Lower lobe of right lung (tissue), 2 donors: ENCODE measurements around the gene PRKCZ. TPM values are rescaled to one million over a fixed set of nuclear protein-coding genes. Genes with fewer than 3 reads are reported as not detected.

Source experiments
- ATAC-seq, 2 donors: fragments of 200-7000 bp; cut with Tn5 transposase; one replicate each; pipeline ENCODE4 v1.9.1; 2020 to 2022; ENCODE audit warnings: mild to moderate bottlenecking in 2 of 2, moderate library complexity in 2 of 2
- DNase-seq: peaks from one replicate; pipeline ENCODE4 v3.0.0-alpha.2; 2020
- H3K27ac ChIP-seq: fragments of 200-600 bp; one replicate; pipeline ENCODE4 v1.8.0; 2022
- H3K27me3 ChIP-seq: fragments of 200-600 bp; one replicate; pipeline ENCODE4 v1.8.0; 2022; ENCODE audit warnings: low read depth
- H3K36me3 ChIP-seq: fragments of 200-600 bp; one replicate; pipeline ENCODE4 v1.8.0; 2022; ENCODE audit warnings: mild to moderate bottlenecking
- H3K4me1 ChIP-seq: fragments of 200-600 bp; one replicate; pipeline ENCODE4 v1.8.0; 2022
- H3K4me3 ChIP-seq: fragments of 200-600 bp; one replicate; pipeline ENCODE4 v1.8.0; 2022; ENCODE audit warnings: mild to moderate bottlenecking
- H3K9me3 ChIP-seq: fragments of 200-600 bp; one replicate; pipeline ENCODE4 v1.8.0; 2022
- CTCF ChIP-seq: fragments of 200-600 bp; IDR thresholded peaks from one replicate; pipeline ENCODE4 v1.8.0; 2022; ENCODE audit warnings: antibody characterized with exemption, mild to moderate bottlenecking
- intact Hi-C: fragments of 100-400 bp; cut with DNase I; formaldehyde crosslinking; loops from one replicate; pipeline ENCODE4 v1.11.0; 2022
- total RNA-seq: library from RNA; stranded (reverse); fragmentation: NEBNext Ultra II Directional; extraction: Animal tissue kit (Norgen Biotek cat#: 25700); gene quantifications from one replicate; pipeline ENCODE4 v1.2.1, GENCODE V29; 2021
- donor health status: DM: no; HTN: yes; CAD: no; lungs with severe emphysema.

The PRKCZ gene
- total RNA-seq, 1 donor from 2014 or later = 97.6 TPM

DNA sequence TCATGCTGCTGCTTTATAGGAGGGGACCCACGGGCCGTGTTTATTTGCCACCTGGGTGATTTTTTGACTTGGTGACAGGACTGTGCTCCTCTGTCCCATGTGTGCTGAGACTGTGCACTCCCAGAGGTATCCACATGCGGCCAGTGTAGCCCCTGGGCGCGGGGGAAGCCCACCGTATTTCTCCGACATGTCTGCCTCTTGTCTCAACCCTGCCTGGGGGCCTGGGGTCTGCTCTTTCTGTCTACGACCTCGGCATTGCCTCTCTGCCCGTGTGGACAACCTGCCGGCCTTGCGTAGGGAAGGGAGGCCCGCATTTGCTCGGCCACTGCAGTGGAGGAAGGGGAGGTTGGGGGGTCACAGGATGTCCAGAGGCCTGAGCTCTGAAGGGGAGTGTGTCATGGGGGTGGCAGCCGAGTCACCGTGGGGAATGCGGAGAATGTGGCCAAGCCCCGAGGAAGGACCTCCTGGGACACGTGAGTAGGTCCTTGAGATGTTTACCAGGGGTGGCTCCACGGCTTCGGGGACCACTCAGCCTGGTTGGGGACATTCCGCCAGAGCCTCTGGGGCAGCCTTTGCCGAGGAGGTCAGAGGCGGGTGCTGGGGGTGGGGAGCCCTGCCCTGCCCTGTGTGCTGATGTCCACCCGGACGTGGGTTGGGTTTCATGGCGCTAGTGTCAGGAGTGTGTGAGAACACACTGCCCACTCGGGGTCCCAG, 11.0 kb downstream of the PRKCZ start:
- peaks cover 16% of the 10 kb centered on the region for H3K4me1 ChIP-seq
- intact Hi-C loops = no loop called here
- ATAC-seq (peak; percentile 92 to 95), DNase-seq (peak; percentile 90)
- H3K27ac ChIP-seq = peak overlapping the region; percentile 83
- H3K4me3 ChIP-seq = no peak overlapping the region
- no peaks in the 10 kb centered on the region for H3K27me3 ChIP-seq
- no peak for TF ChIP-seq CTCF
- peaks cover 4% of the 10 kb centered on the region for H3K9me3 ChIP-seq
- peaks cover 23% of the 10 kb centered on the region for H3K36me3 ChIP-seq

DNA sequence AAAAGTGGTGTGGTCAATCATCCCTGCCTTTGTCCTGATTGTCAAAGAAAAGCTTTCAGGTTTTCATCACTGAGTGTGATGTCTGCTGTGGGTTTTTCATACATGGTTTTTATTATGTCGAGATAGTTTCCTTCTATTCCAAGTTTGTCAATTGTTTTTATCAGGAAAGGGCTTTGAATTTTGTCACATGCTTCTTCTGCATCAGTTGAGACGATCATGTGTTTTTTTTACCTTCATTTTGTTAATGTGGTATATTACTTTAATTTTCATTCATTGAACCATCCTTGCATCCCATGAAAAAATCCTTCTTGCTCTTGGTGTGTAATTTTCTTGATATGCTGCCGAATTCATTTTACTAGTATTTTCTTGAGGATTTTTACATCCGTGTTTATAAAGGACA, 15.5 kb downstream of the PRKCZ start:
- H3K4me3 ChIP-seq = no peak overlapping the region
- H3K9me3 ChIP-seq = peaks cover 4% of the 10 kb centered on the region
- no peaks in the 10 kb centered on the region for H3K27me3 ChIP-seq
- peaks cover 11% of the 10 kb centered on the region for H3K36me3 ChIP-seq
- ATAC-seq = no peak
- TF ChIP-seq CTCF = no peak
- intact Hi-C loops = no loop called here
- no peak overlapping the region for H3K27ac ChIP-seq
- DNase-seq = no peak
- peaks cover 3% of the 10 kb centered on the region for H3K4me1 ChIP-seq

GRCh38 chr1:2067393-2067792, 17.2 kb downstream of the PRKCZ start:
- Histone ChIP-seq H3K27ac (no peak overlapping the region), H3K9me3 (peaks cover 4% of the 10 kb centered on the region), H3K27me3 (no peaks in the 10 kb centered on the region), H3K4me1 (no peaks in the 10 kb centered on the region), H3K36me3 (peaks cover 11% of the 10 kb centered on the region), H3K4me3 (no peak overlapping the region)
- intact Hi-C loops = no loop called here
- no peak for ATAC-seq
- DNase-seq = no peak
- TF ChIP-seq CTCF = no peak

DNA sequence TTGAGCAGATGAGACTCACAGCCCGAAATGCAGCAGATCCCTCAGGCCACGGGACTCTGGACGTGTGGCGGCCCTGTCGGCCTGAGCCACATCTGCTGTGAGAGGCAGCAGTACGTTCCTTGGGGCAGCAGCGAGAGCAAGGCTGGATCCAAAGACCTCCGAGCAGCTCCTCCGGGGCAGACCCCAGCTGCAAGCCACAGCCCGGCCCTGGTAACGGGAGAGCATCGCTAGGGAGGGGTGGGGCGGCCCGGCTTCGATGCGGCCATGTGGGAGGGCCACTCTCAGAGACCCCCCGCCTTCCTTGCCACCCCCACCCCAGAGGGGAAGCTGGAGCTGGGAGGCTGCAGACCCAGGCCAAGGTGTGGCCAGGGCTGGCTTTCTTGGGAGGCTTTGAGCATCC, 17.8 kb downstream of the PRKCZ start:
- peaks cover 11% of the 10 kb centered on the region for H3K36me3 ChIP-seq
- H3K27ac ChIP-seq = no peak overlapping the region
- intact Hi-C loops = no loop called here
- H3K4me1 ChIP-seq = no peaks in the 10 kb centered on the region
- DNase-seq (no peak), ATAC-seq (no peak)
- no peaks in the 10 kb centered on the region for H3K27me3 ChIP-seq
- peaks cover 4% of the 10 kb centered on the region for H3K9me3 ChIP-seq
- no peak overlapping the region for H3K4me3 ChIP-seq
- TF ChIP-seq CTCF = no peak

DNA sequence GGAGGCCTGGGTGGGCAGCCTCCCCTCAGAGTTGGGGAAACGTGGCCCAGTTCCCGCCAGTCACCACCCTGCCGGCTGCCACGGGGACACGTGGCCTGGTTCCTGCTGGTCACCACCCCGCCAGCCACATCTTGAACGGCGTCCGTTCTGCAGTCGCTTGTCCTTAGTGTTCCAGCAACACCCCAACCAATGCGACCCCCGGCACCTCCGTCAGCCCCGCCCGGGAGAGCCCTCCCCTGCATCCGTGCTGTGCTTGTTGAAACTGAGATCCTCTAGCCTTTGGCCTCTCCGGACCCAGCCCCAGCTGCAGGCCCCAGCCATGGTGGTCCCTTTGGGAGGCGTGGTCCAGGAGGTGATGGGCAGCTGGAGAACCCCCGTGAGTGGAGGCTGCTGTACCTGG, 18.7 kb downstream of the PRKCZ start:
- Histone ChIP-seq H3K4me3 (no peak overlapping the region), H3K27ac (no peak overlapping the region), H3K27me3 (no peaks in the 10 kb centered on the region), H3K36me3 (peaks cover 14% of the 10 kb centered on the region), H3K9me3 (peaks cover 4% of the 10 kb centered on the region), H3K4me1 (no peaks in the 10 kb centered on the region)
- no peak for TF ChIP-seq CTCF
- ATAC-seq (no peak), DNase-seq (no peak)
- intact Hi-C loops = no loop called here
